Adrenal gland (tissue), 12 donors: Measurements from ENCODE around the gene TMCC2. TPM values are rescaled to one million over a fixed set of nuclear protein-coding genes. Genes with fewer than 3 reads are reported as not detected.
A peak's percentile ranks its signal among the peaks of the same experiment; 100 is the strongest.

Experiments
- DNase-seq, 7 donors: peaks; one replicate each; pipeline ENCODE4 v3.0.0-alpha.2; 2019 to 2020
- H3K27ac ChIP-seq, 5 donors: fragments of 200-600 bp; sonication (generic) in 4 of 5; 1 replicate in 3 of 5; 2 replicates in 2 of 5; pipeline versions ENCODE4 v1.5.1 to v1.8.0; 2016 to 2020; ENCODE audit warnings: mild to moderate bottlenecking in 1 of 5
- H3K27me3 ChIP-seq: fragments of 200-600 bp; 2 replicates; pipeline ENCODE4 v1.8.0; 2021
- H3K36me3 ChIP-seq, 2 donors: fragments of 200-600 bp; replicated peaks in 1 of 2; 1 replicate in 1 of 2; 2 replicates in 1 of 2; pipeline versions ENCODE4 v1.5.1 to v1.8.0; 2018 to 2022
- H3K4me1 ChIP-seq, 2 donors: fragments of 200-600 bp; replicated peaks in 1 of 2; 1 replicate in 1 of 2; 2 replicates in 1 of 2; pipeline versions ENCODE4 v1.5.1 to v1.8.0; 2018 to 2021
- H3K4me3 ChIP-seq, 4 donors: fragments of 200-600 bp; sonication (generic) in 3 of 4; one replicate each; pipeline ENCODE4 v1.5.1; 2016 to 2018
- H3K9me3 ChIP-seq, 3 donors: fragments of 200-600 bp; sonication (generic) in 1 of 3; replicated peaks in 1 of 3; 1 replicate in 2 of 3; 2 replicates in 1 of 3; pipeline versions ENCODE4 v1.5.1 to v1.8.0; 2016 to 2021
- POLR2A ChIP-seq, 2 donors: fragments of 450-650 bp; IDR thresholded peaks; one replicate each; pipeline ENCODE4 v1.6.1; 2017; ENCODE audit warnings: antibody characterized with exemption in 2 of 2, mild to moderate bottlenecking in 2 of 2, moderate library complexity in 1 of 2
- WGBS, 4 donors: extraction: QIAGEN DNeasy Blood & Tissue Kit in 2 of 4; methylation state at CpG; one replicate each; pipeline versions ENCODE4 v1.1.5 to v1.1.7; 2013 to 2017; 5-methylcytosine and 5-hydroxymethylcytosine counted together
- intact Hi-C, 2 donors: fragments of 100-400 bp; cut with DNase I; formaldehyde crosslinking; loops; one replicate each; pipeline versions ENCODE4 v1.14.1 to v1.15.0; 2022 to 2023
- polyA plus RNA-seq, 3 donors: library from polyadenylated mRNA; stranded (reverse); fragments of 200-250 nt in 2 of 3; fragments of 350-450 nt in 1 of 3; fragmentation: Illumina TruSeq in 1 of 3; extraction: RNeasy Lipid Tissue Mini Kit (QIAGEN cat#74804) in 1 of 3; gene quantifications; one replicate each; pipeline ENCODE4 v1.2.3, GENCODE V29; 2013 to 2014
- total RNA-seq, 9 donors: library from RNA; depleted of rRNA in 4 of 9; stranded (reverse); fragments of >200 nt in 4 of 9; fragments of 120-200 nt in 1 of 9; fragmentation: NEBNext Ultra II Directional in 1 of 9; extraction: Animal tissue kit (Norgen Biotek cat#: 25700) in 1 of 9; gene quantifications; one replicate each; pipeline versions ENCODE4 v1.1.0 to v1.2.4, GENCODE V29; 2013 to 2023
- TF ChIP-seq, protein P1 (sequence below), 6 experiments: fragments of 450-650 bp in 4 of 6; fragments of 200-600 bp in 2 of 6; sonication (generic) in 1 of 6; IDR thresholded peaks; 1 replicate in 5 of 6; 2 replicates in 1 of 6; pipeline versions ENCODE4 v1.5.1 to v1.8.0; 2016 to 2021; ENCODE audit warnings: antibody characterized with exemption in 6 of 6, mild to moderate bottlenecking in 2 of 6, moderate library complexity in 1 of 6
- donor health status: healthy with polysubstance abuse.
- donor health status: Bipolar disorder and iron deficiency.
- donor health status: DM: yes; HTN: yes; CAD: no.
- donor health status: DM: no; HTN: no; CAD: no.
- donor health status: DM: no; HTN: no; CAD: no.
- donor health status: DM: yes; HTN: yes; CAD: no.

Gene TMCC2
- total and polyA plus RNA-seq, 12 donors = 2.3 to 33.2 (median 7.5) TPM

DNA sequence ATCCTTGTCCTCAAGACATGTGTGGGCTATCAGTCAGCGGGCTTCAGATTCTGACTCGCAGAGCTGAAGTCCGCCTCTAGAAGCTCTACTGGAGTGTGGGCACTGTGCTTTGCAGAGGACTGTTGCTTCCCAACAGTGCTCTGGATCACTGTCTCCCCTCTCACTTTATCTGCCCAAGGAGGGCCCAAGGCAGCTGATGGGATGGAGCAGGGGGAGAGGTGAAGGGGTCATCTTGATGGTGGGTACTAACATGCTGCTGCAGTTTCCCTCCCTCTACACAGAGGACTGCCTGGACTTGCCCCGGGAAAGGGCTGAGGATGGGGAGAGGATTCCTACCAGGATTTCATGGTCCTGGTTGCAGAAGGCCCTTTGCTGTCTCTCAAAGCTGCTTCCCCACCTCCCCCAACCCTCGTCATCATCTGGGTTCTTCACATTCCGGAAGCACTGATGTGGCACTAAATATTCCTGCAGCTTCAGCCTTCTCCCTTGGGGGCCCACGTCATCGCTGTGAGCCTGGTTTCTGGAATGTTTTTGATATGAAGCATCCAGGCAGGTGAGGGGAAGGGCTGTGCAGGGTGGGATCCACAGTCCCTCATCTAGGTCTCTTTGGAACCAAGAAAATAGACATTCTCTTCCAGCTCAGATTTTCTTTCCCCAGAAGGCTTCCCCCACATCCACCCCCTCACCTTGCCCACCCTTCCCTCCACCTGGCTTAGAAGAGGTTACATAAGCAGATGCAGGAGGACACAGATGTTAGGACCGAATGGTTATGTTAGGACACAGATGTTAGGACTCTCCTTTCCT, 70.6 kb downstream of the TMCC2 start:
- no peak for TF ChIP-seq POLR2A (IDR thresholded peaks at IDR 0.05)
- TF ChIP-seq, protein P1, sequence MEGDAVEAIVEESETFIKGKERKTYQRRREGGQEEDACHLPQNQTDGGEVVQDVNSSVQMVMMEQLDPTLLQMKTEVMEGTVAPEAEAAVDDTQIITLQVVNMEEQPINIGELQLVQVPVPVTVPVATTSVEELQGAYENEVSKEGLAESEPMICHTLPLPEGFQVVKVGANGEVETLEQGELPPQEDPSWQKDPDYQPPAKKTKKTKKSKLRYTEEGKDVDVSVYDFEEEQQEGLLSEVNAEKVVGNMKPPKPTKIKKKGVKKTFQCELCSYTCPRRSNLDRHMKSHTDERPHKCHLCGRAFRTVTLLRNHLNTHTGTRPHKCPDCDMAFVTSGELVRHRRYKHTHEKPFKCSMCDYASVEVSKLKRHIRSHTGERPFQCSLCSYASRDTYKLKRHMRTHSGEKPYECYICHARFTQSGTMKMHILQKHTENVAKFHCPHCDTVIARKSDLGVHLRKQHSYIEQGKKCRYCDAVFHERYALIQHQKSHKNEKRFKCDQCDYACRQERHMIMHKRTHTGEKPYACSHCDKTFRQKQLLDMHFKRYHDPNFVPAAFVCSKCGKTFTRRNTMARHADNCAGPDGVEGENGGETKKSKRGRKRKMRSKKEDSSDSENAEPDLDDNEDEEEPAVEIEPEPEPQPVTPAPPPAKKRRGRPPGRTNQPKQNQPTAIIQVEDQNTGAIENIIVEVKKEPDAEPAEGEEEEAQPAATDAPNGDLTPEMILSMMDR (IDR thresholded peaks at IDR 0.05) = no peak
- DNase-seq = no peak
- WGBS, 4 donors = 79 to 88% (median 85%) methylated on average over 8 to 9 of the region's 9 CpGs
- Histone ChIP-seq H3K36me3 (peaks cover 0 to 13% of the 10 kb centered on the region in 2 donors), H3K4me1 (peaks cover 12 to 17% of the 10 kb centered on the region in 2 donors), H3K9me3 (no peaks in the 10 kb centered on the region), H3K4me3 (no peak overlapping the region), H3K27me3 (no peaks in the 10 kb centered on the region), H3K27ac (no peak overlapping the region)
- intact Hi-C loops = no loop called here

DNA sequence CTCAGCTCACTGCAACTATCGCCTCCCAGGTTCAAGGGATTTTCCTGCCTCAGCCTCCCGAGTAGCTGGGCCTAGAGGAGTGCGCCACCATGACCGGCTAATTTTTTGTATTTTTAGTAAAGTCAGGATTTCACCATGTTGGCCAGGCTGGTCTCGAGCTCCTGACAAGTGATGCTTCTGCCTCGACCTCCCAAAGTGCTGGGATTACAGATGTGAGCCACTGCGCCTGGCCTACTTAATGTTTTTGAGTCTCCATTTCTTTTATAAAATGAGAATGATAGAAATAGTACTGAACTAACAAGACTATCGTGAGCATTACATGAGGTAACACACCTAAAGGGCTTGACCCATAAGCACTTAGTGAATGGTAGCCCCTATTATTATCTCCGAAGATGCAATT, 72.4 kb downstream of the TMCC2 start:
- intact Hi-C loops = no loop called here
- Histone ChIP-seq H3K27me3 (no peaks in the 10 kb centered on the region), H3K4me3 (no peak overlapping the region), H3K9me3 (no peaks in the 10 kb centered on the region), H3K27ac (no peak overlapping the region), H3K4me1 (peaks cover 0 to under 1% of the 10 kb centered on the region in 2 donors), H3K36me3 (peaks cover 0 to 30% of the 10 kb centered on the region in 2 donors)
- DNase-seq = no peak
- 77 to 91% (median 86%) methylated on average over 9 of the region's 9 CpGs for WGBS, 4 donors
- no peak for TF ChIP-seq POLR2A (IDR thresholded peaks at IDR 0.05)
- TF ChIP-seq, protein P1 (IDR thresholded peaks at IDR 0.05) = no peak

DNA sequence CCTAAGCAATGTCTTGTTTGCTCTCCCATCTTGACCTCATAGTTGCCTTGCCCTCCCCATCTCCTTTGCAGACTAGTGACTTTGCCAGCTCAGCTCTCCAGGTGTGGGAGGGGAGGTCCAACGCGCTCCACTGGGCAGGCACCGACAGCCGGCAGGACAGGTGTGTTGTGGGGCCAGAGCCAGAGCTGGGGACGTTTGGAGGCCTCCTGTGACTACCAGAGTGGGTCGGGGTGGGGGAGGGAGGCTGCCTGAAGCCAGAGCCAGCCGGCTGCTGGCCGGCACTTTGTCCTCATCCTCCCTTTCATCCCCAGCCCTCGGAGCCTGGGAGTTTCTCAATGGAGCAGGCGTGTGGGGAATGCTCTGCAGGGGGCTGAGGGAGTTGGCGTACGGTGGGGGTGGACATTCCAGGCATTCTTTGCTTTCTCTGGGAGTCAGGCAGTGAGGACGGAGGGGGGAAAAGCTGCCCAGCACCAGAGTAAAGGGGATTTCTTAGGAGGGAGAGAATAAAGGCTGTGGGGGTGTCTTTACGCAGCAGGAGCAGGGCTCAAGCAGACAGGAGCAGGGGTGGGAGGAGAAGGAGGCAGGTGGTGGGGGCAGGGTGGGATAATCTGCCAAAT, 73.6 kb downstream of the TMCC2 start:
- H3K4me1 ChIP-seq = no peaks in the 10 kb centered on the region
- H3K9me3 ChIP-seq = no peaks in the 10 kb centered on the region
- DNase-seq = peak in 2 of 7 donors; percentile 26 to 48
- H3K36me3 ChIP-seq = peaks cover 0 to 40% of the 10 kb centered on the region in 2 donors
- H3K4me3 ChIP-seq = no peak overlapping the region
- intact Hi-C loops = no loop called here
- peak overlapping the region in 1 of 5 donors; percentile 31 for H3K27ac ChIP-seq
- no peaks in the 10 kb centered on the region for H3K27me3 ChIP-seq
- TF ChIP-seq, protein P1 (IDR thresholded peaks at IDR 0.05) = no peak
- TF ChIP-seq POLR2A (IDR thresholded peaks at IDR 0.05) = no peak
- WGBS, 4 donors = 52 to 70% (median 63%) methylated on average over 12 to 14 of the region's 14 CpGs

DNA sequence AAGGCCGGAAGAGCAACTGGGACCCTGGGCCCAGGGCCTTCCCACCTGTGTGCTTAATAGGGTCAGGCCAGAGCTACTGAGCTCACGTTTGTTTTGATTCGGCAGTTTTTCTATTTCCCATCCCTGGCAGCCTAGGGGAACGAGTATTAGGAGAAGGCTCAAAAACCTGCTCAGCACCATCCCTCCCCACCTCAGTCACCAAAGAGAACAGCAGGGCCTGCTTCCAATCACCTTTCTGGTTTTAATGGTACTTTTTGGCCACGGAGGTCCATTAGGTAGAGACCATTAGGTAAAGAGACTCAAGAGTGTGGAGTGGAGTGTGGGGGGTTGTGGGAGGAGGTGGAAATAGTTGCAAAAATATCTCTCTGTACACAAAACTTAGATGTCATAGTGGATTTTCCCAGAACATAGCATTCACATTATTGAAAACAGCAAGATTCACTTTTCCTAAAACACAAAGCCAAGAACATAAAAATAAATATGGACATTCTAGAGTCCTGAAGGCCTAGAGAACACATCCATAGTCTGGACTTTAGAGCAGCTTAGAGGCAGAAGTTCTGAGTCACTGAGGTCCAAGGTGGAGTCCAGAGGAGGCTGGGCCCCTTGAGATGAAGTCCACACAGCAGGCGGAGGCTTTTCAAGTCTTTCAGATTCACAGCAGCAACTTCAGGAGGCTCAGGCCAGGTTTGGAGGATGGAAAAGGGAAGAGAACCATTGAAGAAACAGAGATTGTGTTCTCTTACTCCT, 74.3 kb downstream of the TMCC2 start:
- Histone ChIP-seq H3K4me3 (no peak overlapping the region), H3K36me3 (peaks cover 0 to 48% of the 10 kb centered on the region in 2 donors), H3K9me3 (no peaks in the 10 kb centered on the region), H3K4me1 (no peaks in the 10 kb centered on the region), H3K27ac (peak overlapping the region in 1 of 5 donors; percentile 31), H3K27me3 (no peaks in the 10 kb centered on the region)
- 79 to 87% (median 82%) methylated on average over 6 of the region's 6 CpGs for WGBS, 4 donors
- TF ChIP-seq, protein P1 (IDR thresholded peaks at IDR 0.05) = no peak
- TF ChIP-seq POLR2A (IDR thresholded peaks at IDR 0.05) = no peak
- intact Hi-C loops = no loop called here
- DNase-seq = no peak
